GM19467 (cell line): Measurements from ENCODE around the gene CAVIN2.

Experiments used
- ATAC-seq: cut with Tn5 transposase; IDR thresholded peaks from one replicate; pipeline ENCODE4 v1.9.1; 2021; ENCODE audit warnings: mild to moderate bottlenecking, moderate library complexity; ENCODE audit not compliant: unreplicated experiment

CAVIN2 gene

DNA sequence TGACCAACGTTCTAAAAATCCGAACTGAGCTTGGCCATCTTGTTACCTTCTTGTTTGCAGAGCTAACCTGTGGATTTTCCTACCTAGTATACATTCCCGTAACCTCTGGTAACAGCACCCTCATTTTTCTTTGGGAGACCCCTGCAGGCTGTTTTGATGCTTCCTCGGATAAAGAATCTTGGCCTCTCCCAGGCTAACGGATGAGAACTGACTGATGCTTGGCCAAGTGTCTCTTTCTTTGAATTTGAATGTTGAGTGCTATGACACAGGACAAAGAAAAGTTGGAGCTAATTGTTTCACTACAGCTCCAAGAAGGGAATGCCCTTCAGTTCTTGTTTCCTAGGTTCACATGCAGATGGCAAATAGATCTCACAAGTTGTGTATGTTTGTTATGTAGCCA lies 19.3 kb upstream of the CAVIN2 start:
- ATAC-seq, result no peak

DNA sequence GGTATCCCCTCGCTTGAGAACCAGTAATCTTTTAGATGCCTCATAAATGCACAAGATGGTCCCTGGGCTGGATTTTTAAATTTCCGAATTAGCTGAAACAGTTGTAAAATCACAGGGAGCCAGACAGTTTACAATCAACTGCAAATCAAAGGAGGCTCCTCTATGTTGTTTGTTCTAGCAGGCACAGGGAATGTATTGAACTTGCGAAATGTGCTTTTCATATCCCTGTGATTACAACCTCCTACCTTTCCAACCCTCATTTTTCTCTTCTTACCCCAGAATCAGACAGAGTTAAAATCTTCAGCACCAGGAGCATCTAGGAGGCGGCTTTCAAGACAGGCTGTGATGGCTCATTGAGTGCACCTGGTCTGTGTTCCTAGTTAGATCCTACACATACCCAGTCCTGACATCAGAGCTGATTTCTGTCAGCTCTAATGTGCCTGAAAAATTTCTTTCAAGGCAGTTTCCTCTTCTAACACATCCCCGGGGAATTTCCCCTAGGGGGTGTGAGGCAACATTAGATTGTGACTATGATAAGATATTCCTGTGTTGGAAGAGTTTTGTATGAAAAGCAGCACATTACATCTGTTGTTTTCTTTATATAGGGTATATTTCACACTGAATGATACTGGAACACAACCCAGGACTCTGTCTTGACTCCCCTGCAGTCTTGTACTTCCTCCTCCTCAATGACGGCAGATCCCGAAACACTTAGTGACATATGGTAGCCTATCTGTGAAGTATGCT lies 17.9 kb upstream of the CAVIN2 start:
- no peak for ATAC-seq

DNA sequence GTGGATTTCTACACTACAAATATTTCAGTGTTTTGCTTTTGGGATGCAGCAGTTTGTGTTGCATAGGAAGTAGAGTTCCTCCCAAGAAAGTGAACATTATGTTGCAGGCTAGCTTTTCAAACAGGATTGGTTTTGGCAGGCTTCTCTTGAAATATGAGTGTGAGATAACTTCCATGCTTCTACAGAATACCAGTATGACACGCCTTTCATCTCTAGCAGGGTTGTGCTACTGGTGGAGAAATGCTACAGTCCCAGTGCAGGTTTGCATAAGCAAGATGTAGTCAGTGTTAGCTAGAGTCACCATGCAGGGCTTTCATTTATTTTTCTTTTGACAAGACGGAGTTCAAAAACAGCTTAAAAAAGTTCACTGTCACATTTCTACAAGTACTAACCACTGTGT lies 17.1 kb upstream of the CAVIN2 start:
- no peak for ATAC-seq

DNA sequence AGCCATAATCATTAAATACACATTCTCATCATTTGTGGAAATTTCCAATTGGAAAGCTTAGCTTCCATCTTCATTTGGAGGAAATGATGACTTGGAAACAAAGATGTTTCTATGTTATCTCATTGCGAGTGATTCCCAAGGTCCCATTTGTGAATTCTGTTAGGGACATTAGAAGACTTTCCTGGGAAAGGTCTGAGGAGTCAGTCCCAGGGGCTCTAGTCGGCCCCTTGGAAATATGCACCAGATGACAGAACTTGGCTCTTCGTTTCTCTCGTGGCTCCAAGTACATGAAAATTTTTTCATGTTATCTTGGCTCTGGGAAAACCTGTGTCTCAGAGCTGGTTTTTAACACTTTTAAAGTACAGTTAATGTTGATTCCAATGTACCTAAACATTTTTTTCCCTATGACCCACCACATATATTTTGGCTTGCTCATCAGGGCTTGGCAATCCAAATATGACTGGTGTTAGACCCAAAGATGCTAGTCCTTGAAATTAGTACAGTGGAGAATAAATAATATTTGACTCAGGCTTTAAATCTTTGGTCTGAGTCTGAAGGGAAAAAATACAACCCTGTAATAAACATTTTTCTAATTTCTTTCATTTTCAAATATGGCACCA lies 15.4 kb upstream of the CAVIN2 start:
- no peak for ATAC-seq

DNA sequence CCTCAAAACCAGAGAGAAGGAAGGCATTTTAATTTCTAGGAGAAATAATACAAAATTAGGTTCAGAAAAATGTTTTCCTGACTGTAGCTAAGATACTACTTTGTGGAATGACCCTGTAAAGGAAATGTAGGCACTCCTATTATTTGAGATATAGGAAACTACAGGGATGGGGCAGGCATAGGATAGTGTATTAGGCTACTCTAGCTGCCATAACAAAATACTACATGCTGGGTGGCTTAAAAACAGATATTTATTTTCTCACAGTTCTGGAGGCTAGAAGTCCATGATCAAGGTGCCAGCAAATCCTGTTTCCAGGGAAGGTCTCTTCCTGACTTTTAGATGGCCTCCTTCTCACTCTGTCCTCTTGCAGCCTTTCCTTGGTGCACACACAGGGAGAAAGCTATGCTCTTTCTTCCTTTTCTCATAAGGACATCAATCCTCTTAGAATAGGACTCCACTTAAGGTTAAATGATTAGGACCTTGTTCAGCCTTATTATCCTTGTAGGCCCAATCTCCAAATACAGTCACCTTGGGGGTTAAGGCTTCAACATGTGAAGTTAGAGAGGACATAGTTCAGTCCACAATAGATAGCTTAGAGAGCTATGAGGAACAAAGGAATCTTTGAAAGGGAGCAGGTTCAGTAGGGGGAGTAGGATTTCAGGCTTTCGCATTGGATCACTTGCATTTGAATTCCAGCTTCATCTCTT lies 14.0 kb upstream of the CAVIN2 start:
- ATAC-seq, result no peak

DNA sequence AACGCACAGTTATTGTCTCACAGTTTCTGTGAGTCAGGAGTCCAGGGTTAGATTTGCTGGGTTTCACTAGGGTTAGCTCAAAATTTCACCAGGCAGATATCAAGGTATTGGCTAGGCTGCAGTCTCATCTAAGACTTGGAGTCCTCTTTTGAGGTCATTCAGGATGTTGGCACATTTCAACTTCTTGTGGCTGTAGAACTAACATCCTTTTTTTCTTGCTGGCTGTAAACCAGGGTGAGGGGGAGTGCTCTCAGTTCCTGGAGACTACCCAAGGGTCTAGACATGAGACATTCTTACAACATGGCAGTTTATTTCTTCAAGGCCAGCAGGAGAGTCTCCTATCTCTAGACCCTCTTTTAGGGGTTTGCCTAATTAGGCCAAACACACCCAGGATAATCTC lies 12.8 kb upstream of the CAVIN2 start:
- no peak for ATAC-seq

DNA sequence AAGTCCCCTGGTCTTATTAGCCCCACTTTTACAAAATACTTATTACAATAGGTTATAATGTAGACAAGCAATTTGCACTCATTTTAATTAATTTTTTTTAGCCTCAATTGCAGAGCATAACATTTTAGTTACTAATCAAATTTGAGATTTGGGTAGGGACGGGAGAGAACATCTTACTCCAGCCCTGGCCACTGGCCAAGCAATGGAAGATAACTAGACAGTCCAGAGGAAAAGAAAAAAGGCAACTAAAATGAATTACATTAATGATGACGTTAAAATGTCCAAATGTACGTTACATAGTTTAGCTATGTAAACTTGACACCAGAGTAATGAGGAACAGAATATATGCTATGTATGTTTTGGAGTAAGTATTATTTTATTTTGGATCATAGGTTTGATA lies 11.0 kb upstream of the CAVIN2 start:
- no peak for ATAC-seq

DNA sequence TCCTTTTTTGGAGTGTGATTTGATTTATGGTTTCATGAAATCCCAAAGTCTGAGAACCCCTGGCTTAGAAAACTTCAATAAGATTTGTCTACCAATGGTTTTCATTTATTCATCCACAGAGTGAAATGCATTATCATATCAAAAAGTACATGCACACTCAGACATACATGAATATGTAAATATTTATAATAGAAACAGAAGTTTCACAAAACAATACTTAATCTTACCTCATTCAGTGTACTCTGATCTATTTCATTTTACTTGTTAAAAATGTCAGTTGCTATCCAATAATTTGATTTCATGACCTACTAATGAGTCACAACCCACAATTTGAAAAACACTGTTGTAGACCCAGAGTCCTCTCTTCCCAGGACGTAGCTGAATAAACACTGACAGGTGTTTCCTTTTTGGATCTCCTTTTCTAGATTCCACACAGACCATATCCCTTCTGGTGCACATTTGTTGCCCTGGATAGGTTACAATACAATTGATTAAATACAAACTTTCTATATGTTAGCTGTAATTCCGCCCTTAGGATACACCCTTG lies 10.4 kb upstream of the CAVIN2 start:
- ATAC-seq, result no peak

DNA sequence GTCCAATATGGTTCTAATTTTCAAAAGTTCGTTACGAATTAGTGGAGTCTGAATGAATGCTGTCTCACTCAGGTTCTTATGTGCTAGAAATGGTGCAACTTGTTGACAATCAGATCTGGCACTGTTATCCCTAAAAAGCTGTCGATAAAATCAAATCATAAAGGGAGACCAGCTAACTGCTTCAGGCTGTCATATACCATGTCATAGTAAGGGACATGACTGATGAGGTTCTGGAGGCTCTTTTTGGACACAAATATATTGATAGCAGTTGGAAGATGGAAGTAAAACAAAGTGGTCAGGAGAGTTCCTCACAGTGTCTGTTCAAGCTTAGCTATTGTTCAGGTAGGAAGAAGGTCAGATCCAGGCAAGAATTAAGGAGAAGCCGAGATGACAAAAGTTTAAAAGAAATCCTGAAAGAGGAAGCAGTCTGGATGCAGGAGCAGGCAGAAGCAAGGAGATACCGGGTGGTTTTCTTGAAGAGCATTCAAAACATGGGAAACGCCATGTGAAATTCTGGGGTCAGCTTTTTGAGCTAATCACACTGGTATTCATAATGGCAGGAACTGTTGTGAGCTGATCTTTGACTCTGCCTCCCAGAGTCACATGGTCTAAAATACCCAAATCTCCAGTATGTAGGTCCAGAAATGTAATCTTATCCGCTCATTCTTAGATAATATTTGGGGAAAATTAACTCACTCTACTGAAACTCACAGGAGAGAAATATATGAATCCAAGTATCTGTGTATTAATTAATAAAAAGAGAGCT lies 9.4 kb upstream of the CAVIN2 start:
- no peak for ATAC-seq

DNA sequence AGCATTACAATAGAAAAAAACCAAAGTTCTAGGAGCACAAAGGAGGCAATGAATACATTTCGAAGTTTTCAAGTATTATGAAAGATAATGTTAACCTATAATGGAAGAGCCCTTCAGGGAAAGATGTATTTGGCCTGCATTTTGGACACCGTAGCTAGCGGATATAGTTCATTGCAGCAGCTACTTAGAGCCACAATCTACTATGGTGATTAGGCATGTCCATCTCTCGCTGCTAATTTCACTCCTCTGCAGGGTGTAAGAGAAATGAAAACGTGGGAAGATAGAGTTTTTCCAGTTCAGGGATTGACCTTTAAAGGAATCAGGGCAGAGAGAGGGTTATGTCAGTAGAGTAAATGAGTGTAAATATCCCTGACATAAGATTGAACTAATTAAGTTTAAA lies 8.5 kb upstream of the CAVIN2 start:
- ATAC-seq, result no peak

DNA sequence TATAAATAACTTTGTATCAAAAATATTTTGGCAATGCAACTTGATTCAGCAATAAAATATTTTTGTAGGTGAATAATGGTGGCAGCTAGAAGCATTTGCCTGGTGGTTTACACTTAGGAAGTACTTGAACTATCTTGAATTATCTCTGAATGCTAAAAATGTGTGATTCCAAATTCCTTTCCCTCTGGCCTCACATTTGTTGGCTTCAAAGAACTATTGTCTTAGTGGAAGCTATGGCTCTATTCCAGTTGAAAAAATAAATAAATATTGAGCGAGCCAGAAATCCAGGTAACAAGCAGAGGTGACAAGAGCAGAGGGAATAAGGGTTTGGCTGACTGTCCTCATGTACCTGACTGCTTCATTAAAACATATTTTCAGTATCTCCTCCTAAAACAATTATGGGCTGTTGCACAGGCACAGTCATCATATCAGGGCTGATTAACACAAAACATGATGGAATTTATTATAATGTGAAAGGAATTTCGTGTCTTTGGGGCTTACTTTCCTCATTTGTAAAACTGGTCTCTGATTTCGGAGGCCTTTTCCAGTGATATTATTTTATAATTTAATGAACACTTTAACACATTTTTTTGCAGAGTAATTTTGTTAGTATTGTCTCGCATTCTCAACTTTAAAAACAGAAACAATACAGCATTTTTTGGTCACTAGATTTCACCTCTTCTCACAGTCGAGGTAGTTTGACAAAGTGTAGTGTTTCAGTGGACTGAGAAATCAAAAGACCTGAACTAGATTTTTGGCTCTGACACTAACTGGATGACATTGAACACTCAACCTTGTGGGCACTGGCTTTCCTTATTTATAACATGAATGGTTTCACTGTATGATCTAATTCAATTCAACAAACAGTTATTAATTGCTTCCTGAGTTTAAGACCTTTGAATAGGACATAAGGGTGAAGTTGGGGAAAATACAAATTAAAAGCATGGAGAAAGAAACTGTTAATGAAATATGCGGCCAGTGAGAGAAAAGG lies 7.8 kb upstream of the CAVIN2 start:
- no peak for ATAC-seq

DNA sequence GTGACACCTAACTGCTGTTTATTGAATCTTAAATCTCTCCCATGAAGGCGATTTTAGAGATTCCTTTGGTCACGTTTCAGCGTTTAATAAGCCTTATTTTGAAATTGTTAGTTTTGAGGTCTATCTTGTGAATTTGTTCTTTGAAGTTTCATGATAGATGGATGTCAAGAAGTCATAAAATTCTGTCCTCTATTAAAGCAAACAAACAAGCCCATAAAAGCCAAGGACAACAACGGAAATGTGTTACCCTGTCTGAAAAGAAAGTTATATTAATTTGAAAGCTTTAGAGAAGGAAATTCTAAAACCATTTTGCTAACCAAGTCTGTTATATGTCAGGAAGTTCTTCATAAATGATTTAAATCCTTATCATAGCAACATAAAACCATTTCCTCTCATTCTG lies 7.0 kb upstream of the CAVIN2 start:
- no peak for ATAC-seq

DNA sequence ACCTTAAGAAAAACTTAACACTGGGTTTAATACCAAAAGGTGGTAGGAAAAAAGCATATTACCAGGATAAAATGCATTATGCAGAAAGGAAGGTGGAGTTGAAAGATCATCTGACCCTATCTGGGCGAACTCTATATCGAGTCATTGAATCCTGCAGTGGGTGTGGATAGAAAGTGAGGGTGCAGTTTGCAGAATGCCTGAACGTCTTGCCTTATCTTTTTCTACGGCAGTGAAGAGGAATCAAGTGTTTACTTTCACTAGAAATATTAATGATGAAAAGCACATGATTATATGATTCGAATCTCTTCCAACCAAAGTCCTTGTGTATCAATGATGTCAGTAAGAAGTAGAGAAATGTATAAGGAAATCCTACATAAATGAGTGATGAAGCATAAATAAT lies 4.3 kb upstream of the CAVIN2 start:
- ATAC-seq, result no peak

DNA sequence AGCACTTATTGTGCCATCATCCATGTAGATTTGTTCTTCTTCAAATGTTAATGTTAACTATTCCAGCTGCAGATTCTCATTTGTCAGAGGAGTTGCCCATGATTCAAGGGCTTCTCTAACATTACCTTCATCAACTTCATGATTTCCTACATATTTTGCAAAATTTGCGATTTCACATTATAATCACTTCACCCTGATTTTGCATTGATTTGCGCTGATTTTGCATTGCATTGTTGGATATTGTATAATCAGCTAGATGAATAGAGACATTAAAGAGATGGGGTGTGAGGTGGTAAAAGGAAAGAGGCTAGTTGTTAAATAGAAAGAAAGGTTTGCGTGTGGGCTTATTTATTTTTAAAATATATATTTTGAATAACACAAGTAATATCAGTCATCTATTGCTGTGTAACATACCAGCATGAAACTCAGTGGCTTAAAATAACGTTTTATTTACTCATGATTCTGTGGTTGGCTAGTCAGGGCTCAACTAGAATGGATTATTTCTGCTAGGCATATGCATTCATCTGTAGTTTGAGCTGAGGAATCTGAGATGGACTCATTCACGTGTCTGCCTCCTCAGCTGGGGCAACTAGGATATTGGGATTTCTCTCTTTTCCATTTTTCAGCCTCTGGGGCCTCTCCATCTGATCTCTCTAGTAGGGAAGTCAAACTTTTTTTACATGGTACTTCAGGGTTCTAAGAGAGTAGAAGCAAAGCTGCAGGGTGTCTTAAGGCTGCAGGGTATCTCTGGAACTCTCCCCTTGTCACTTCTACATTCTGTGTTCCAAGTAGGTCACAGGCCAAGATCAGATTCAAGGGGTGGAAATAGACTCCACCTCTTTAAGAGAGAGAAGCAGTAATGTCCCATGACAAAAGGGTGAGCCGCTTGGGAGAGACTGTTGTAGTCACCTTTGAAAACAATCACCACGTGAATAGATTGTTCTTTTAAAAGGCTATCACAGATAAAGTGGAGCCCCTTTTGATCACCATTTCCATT lies 2.2 kb upstream of the CAVIN2 start:
- ATAC-seq, result no peak

DNA sequence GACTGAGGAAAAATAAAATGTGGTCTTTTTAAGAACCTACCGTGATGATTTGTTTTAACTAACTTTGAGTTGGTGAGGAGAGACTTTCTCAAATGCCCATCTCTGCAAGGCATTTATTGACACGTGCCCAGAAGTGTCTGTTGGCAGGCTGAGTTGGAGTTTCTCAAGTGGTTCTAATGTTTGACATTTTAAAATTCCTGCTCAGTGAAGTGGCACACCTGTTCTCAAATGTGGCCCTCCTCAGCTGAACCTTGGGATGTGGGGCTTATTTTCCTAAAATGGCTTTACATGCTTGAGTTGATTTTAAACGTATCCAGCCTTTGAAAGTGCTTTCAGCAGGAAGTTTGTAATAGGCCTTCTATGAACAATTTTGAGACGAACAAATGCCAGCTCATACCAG lies 876 bp upstream of the CAVIN2 start:
- no peak for ATAC-seq

DNA sequence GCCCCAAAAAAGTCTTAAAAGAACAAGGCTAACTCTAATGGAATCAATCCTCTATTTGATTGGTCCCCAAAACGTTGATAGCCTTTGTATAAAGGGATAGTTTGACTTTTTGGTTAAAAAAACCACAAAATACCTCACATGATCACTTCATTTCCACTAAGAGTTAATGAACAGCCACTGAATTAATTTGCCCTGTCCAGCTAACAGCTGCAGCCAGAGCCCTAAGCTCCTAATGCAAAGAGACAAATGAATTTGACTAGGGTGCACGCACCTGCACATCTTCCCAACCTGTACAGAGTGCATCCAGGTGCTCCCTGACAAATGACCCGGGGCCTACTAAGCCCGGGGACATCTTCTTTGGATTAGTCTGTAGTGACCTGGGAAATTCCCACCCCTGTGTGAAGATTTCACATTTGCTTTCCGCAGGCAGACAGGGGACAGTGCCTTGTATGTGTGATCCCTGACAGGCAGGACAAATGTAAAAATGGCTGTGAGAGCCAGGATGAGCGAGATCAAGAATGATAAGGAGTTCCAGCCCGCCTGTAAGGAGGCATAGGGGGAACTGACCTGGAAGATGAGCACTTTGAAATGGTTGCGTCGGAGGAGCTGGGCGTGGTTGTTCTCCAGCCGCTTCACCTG lies 893 bp downstream of the CAVIN2 start:
- ATAC-seq, result no peak

DNA sequence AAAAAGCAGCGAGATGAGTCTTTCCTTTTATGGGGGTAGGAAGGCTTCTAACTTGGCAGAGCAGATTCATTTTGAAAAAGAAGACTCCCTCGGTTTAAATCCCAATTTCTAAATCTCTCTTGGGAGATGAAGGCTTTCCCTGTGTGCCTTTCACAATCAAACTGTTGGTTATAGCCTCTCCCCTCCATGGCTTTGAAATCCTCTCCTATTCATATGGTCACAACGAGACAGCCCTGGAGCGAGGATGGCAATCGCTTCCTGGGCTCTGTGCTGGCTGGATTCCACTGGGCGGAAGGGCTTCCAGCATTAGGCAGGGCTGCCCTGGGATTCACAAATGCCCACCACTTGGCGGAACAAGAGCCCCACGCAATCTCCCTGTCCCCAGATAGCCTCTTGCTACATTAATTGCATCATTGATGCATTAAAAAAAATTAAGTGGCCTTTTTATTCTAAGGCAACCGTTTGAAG lies 1.6 kb downstream of the CAVIN2 start:
- ATAC-seq, result no peak

DNA sequence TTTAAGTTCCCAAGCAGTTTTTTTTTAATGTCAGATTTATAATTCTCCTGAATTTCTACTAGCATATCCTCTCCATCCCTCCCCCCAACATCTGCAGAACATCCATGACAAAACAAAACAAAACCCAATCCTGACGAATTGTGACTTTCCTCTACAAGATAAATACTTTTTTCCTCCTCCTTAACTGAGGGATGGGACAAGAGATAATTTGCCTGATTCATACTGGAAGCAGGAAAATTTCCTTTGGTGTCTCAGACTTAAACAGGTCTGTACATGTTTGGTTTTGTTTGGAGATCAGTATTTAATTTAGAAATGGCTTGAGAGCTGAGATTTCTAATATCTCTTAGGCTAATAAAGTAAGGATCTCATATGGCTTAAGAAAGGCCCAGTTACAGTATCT lies 2.2 kb downstream of the CAVIN2 start:
- ATAC-seq, result no peak
